RWPE1 (cell line): ENCODE measurements around the gene JAK1.

ENCODE experiments used
- CTCF ChIA-PET: fragments of 350-600 bp; sonication (Branson Sonifier 250); formaldehyde crosslinking; extraction: SDS; loops from one replicate; lab custom pipeline; 2021; lab: Yijun Ruan, JAX
- POLR2A ChIA-PET: fragments of 400-600 bp; formaldehyde crosslinking; extraction: SDS; loops from one replicate; lab custom pipeline; 2020; ENCODE audit warnings: antibody characterized with exemption; ENCODE audit not compliant: low non-redundant PET; lab: Yijun Ruan, JAX
- DNase-seq: peaks from one replicate; pipeline ENCODE4 v3.0.0; 2012; ENCODE audit warnings: low spot score
- H3K27ac ChIP-seq: fragments of 450-650 bp; 2 replicates; pipeline ENCODE4 v1.5.1; 2017
- CTCF ChIP-seq: fragments of 450-650 bp; conservative IDR thresholded peaks from 2 replicates; pipeline ENCODE4 v1.5.1; 2017; ENCODE audit warnings: low read depth, mild to moderate bottlenecking

The JAK1 gene

GRCh38 chr1:64811131-64811530 is 155.2 kb downstream of the JAK1 start:
- no peak for DNase-seq
- ChIA-PET CTCF (no interaction called here), POLR2A (no interaction called here)
- no peak overlapping the region for H3K27ac ChIP-seq
- no peak for TF ChIP-seq CTCF

- ChIA-PET CTCF (no interaction called here), POLR2A (no interaction called here)
- DNase-seq, result no peak
- no peak for TF ChIP-seq CTCF
- no peak overlapping the region for H3K27ac ChIP-seq
Observed at GRCh38 chr1:64810001-64810400, 156.3 kb downstream of the JAK1 start.

DNA sequence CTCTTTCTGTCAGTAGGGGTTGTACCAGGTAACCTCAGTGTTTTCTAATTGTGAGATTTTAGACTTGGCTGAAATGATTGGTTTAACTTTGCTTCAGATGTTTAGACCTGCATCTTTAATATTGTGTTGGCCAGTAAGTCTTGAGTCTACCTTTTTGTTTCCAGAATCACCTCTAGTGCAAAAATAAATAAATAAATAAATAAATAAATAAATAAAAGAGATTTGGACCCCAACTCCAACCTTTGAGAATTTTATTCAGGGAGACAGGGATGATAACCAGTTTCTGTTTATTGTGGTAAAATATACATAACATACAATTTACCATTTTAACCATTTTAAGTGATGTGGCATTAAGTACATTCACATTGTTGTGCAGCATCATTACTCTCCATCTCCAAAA is 157.0 kb downstream of the JAK1 start:
- no peak overlapping the region for H3K27ac ChIP-seq
- ChIA-PET POLR2A (no interaction called here), CTCF (no interaction called here)
- no peak for DNase-seq
- TF ChIP-seq CTCF, result no peak

DNA sequence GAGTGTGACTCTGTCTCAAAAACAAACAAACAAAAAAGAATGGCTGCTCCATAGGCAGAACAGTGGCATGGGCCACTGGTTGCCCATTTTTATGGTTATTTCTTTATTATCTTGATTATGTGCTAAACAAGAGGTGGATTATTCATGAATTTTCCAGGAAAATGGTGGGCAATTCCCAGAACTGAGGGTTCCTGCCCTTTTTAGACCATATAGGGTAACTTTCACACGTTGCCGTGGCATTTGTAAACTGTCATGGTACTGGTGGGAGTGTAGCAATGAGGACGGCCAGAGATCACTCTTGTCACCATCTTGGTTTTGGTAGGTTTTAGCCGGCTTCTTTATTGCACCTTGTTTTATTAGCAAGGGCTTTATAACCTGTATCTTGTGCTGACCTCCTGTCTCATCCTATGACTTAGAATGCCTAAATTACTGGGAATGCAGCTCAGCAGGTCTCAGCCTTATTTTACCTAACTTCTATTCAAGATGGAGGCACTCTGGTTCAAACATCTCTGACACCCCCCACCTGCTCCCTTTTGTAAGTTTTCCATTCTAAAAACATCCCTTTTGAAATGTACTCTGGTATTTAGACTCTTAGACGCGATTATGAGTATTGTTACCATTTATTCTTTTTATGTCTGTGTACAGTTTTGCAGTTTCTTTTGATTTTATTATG is 164.4 kb downstream of the JAK1 start:
- DNase-seq, result no peak
- ChIA-PET POLR2A (no interaction called here), CTCF (no interaction called here)
- TF ChIP-seq CTCF, result no peak
- no peak overlapping the region for H3K27ac ChIP-seq

GRCh38 chr1:64798872-64799271 is 167.5 kb downstream of the JAK1 start:
- ChIA-PET POLR2A (no interaction called here), CTCF (interaction anchor here (0.6 kb wide), 1 partner anchor 9 kb away, joined by 4 read pairs; no protein-coding TSS in a partner anchor)
- DNase-seq, result no peak
- TF ChIP-seq CTCF, result no peak
- no peak overlapping the region for H3K27ac ChIP-seq

- no peak for TF ChIP-seq CTCF
- ChIA-PET POLR2A (no interaction called here), CTCF (interaction anchor here (0.6 kb wide), 1 partner anchor 1313 kb away, joined by 6 read pairs; no protein-coding TSS in a partner anchor)
- no peak for DNase-seq
- H3K27ac ChIP-seq, result no peak overlapping the region
Observed at GRCh38 chr1:64790832-64791487, 175.4 kb downstream of the JAK1 start.
